ENCODE results near the gene C5orf47.

Gene C5orf47

GRCh38 chr5:173969167-173970049, 19.6 kb upstream of the C5orf47 start:
- H3K27me3 ChIP-seq (ENCODE audit: control insufficient read depth, insufficient read depth, low read length, poor library complexity, severe bottlenecking) = peaks cover 4% of the 10 kb centered on the region
- no peaks in the 10 kb centered on the region for H3K9me3 ChIP-seq (ENCODE audit: control insufficient read depth, low read length)
- peak overlapping the region; percentile 45 for H3K27ac ChIP-seq (ENCODE audit: insufficient read depth, low read depth, low read length, poor library complexity, severe bottlenecking)
- no peak overlapping the region for H3K4me3 ChIP-seq (ENCODE audit: insufficient read depth, low read depth, low read length)
- peaks cover 33% of the 10 kb centered on the region for H3K4me1 ChIP-seq (ENCODE audit: control insufficient read depth, insufficient read depth, low read length)
- no peaks in the 10 kb centered on the region for H3K36me3 ChIP-seq (ENCODE audit: control insufficient read depth, insufficient read depth, low read length)
- 83 to 84% methylated on average over 12 of the region's 12 CpGs for WGBS, 2 experiments

- Histone ChIP-seq H3K27ac (ENCODE audit: insufficient read depth, low read depth, low read length, poor library complexity, severe bottlenecking) (no peak overlapping the region), H3K4me1 (ENCODE audit: control insufficient read depth, insufficient read depth, low read length) (peaks cover 33% of the 10 kb centered on the region), H3K9me3 (ENCODE audit: control insufficient read depth, low read length) (no peaks in the 10 kb centered on the region), H3K36me3 (ENCODE audit: control insufficient read depth, insufficient read depth, low read length) (no peaks in the 10 kb centered on the region), H3K27me3 (ENCODE audit: control insufficient read depth, insufficient read depth, low read length, poor library complexity, severe bottlenecking) (peaks cover 4% of the 10 kb centered on the region), H3K4me3 (ENCODE audit: insufficient read depth, low read depth, low read length) (no peak overlapping the region)
- WGBS, 2 experiments = 94% methylated on average over 18 of the region's 18 CpGs
These were observed 17.9 kb upstream of the C5orf47 start for GRCh38 chr5:173970878-173971650.

- H3K27me3 ChIP-seq (ENCODE audit: control insufficient read depth, insufficient read depth, low read length, poor library complexity, severe bottlenecking) = peaks cover 4% of the 10 kb centered on the region
- H3K27ac ChIP-seq (ENCODE audit: insufficient read depth, low read depth, low read length, poor library complexity, severe bottlenecking) = no peak overlapping the region
- H3K4me1 ChIP-seq (ENCODE audit: control insufficient read depth, insufficient read depth, low read length) = peaks cover 33% of the 10 kb centered on the region
- H3K36me3 ChIP-seq (ENCODE audit: control insufficient read depth, insufficient read depth, low read length) = no peaks in the 10 kb centered on the region
- 94 to 95% methylated on average over 5 of the region's 5 CpGs for WGBS, 2 experiments
- no peaks in the 10 kb centered on the region for H3K9me3 ChIP-seq (ENCODE audit: control insufficient read depth, low read length)
- no peak overlapping the region for H3K4me3 ChIP-seq (ENCODE audit: insufficient read depth, low read depth, low read length)
These were observed 17.2 kb upstream of the C5orf47 start for GRCh38 chr5:173971681-173972345.

GRCh38 chr5:173972607-173972924, 16.4 kb upstream of the C5orf47 start:
- Histone ChIP-seq H3K4me1 (ENCODE audit: control insufficient read depth, insufficient read depth, low read length) (peaks cover 33% of the 10 kb centered on the region), H3K9me3 (ENCODE audit: control insufficient read depth, low read length) (no peaks in the 10 kb centered on the region), H3K36me3 (ENCODE audit: control insufficient read depth, insufficient read depth, low read length) (no peaks in the 10 kb centered on the region), H3K27me3 (ENCODE audit: control insufficient read depth, insufficient read depth, low read length, poor library complexity, severe bottlenecking) (peaks cover 4% of the 10 kb centered on the region), H3K4me3 (ENCODE audit: insufficient read depth, low read depth, low read length) (peak overlapping the region; percentile 24), H3K27ac (ENCODE audit: insufficient read depth, low read depth, low read length, poor library complexity, severe bottlenecking) (peak overlapping the region; percentile 5)
- WGBS, 2 experiments = 73 to 78% methylated on average over 4 to 6 of the region's 6 CpGs

GRCh38 chr5:173972925-173973615, 15.9 kb upstream of the C5orf47 start:
- Histone ChIP-seq H3K27me3 (ENCODE audit: control insufficient read depth, insufficient read depth, low read length, poor library complexity, severe bottlenecking) (peaks cover 4% of the 10 kb centered on the region), H3K27ac (ENCODE audit: insufficient read depth, low read depth, low read length, poor library complexity, severe bottlenecking) (no peak overlapping the region), H3K4me1 (ENCODE audit: control insufficient read depth, insufficient read depth, low read length) (peaks cover 29% of the 10 kb centered on the region), H3K4me3 (ENCODE audit: insufficient read depth, low read depth, low read length) (peak overlapping the region; percentile 24), H3K9me3 (ENCODE audit: control insufficient read depth, low read length) (no peaks in the 10 kb centered on the region), H3K36me3 (ENCODE audit: control insufficient read depth, insufficient read depth, low read length) (no peaks in the 10 kb centered on the region)
- WGBS, 2 experiments = 24 to 25% methylated on average over 30 of the region's 30 CpGs

- H3K4me1 ChIP-seq (ENCODE audit: control insufficient read depth, insufficient read depth, low read length) = peaks cover 24% of the 10 kb centered on the region
- 63 to 65% methylated on average over 13 of the region's 13 CpGs for WGBS, 2 experiments
- no peaks in the 10 kb centered on the region for H3K36me3 ChIP-seq (ENCODE audit: control insufficient read depth, insufficient read depth, low read length)
- H3K27me3 ChIP-seq (ENCODE audit: control insufficient read depth, insufficient read depth, low read length, poor library complexity, severe bottlenecking) = peaks cover 4% of the 10 kb centered on the region
- no peaks in the 10 kb centered on the region for H3K9me3 ChIP-seq (ENCODE audit: control insufficient read depth, low read length)
- H3K4me3 ChIP-seq (ENCODE audit: insufficient read depth, low read depth, low read length) = peak overlapping the region; percentile 24
- H3K27ac ChIP-seq (ENCODE audit: insufficient read depth, low read depth, low read length, poor library complexity, severe bottlenecking) = no peak overlapping the region
These were observed 15.4 kb upstream of the C5orf47 start for GRCh38 chr5:173973616-173973969.

GRCh38 chr5:173974688-173975239, 14.2 kb upstream of the C5orf47 start:
- Histone ChIP-seq H3K36me3 (ENCODE audit: control insufficient read depth, insufficient read depth, low read length) (no peaks in the 10 kb centered on the region), H3K9me3 (ENCODE audit: control insufficient read depth, low read length) (no peaks in the 10 kb centered on the region), H3K27ac (ENCODE audit: insufficient read depth, low read depth, low read length, poor library complexity, severe bottlenecking) (no peak overlapping the region), H3K4me1 (ENCODE audit: control insufficient read depth, insufficient read depth, low read length) (peaks cover 13% of the 10 kb centered on the region), H3K27me3 (ENCODE audit: control insufficient read depth, insufficient read depth, low read length, poor library complexity, severe bottlenecking) (peaks cover 4% of the 10 kb centered on the region), H3K4me3 (ENCODE audit: insufficient read depth, low read depth, low read length) (no peak overlapping the region)
- 87 to 91% methylated on average over 5 of the region's 5 CpGs for WGBS, 2 experiments

GRCh38 chr5:173981185-173981761, 7.7 kb upstream of the C5orf47 start:
- no peak overlapping the region for H3K4me3 ChIP-seq (ENCODE audit: insufficient read depth, low read depth, low read length)
- peaks cover 6% of the 10 kb centered on the region for H3K4me1 ChIP-seq (ENCODE audit: control insufficient read depth, insufficient read depth, low read length)
- no peaks in the 10 kb centered on the region for H3K36me3 ChIP-seq (ENCODE audit: control insufficient read depth, insufficient read depth, low read length)
- H3K27me3 ChIP-seq (ENCODE audit: control insufficient read depth, insufficient read depth, low read length, poor library complexity, severe bottlenecking) = no peaks in the 10 kb centered on the region
- H3K27ac ChIP-seq (ENCODE audit: insufficient read depth, low read depth, low read length, poor library complexity, severe bottlenecking) = no peak overlapping the region
- WGBS, 2 experiments = 44 to 48% methylated on average over 5 of the region's 5 CpGs
- H3K9me3 ChIP-seq (ENCODE audit: control insufficient read depth, low read length) = no peaks in the 10 kb centered on the region

- Histone ChIP-seq H3K4me1 (ENCODE audit: control insufficient read depth, insufficient read depth, low read length) (peaks cover 6% of the 10 kb centered on the region), H3K27ac (ENCODE audit: insufficient read depth, low read depth, low read length, poor library complexity, severe bottlenecking) (no peak overlapping the region), H3K4me3 (ENCODE audit: insufficient read depth, low read depth, low read length) (no peak overlapping the region), H3K9me3 (ENCODE audit: control insufficient read depth, low read length) (no peaks in the 10 kb centered on the region), H3K27me3 (ENCODE audit: control insufficient read depth, insufficient read depth, low read length, poor library complexity, severe bottlenecking) (no peaks in the 10 kb centered on the region), H3K36me3 (ENCODE audit: control insufficient read depth, insufficient read depth, low read length) (no peaks in the 10 kb centered on the region)
- WGBS, 2 experiments = 76 to 82% methylated on average over 4 of the region's 4 CpGs
These were observed 4.8 kb upstream of the C5orf47 start for GRCh38 chr5:173984218-173984617.

Data from ectodermal cell (in vitro differentiated cells).